ENCODE data around the gene MSH6. TPM values are rescaled to one million over a fixed set of nuclear protein-coding genes. Genes with fewer than 3 reads are reported as not detected.
"Not testable (repeated sequence)": the region's sequence is repeated elsewhere in the genome, so short reads cannot be mapped to it uniquely, and the experiment has no call there.

MSH6 gene
- total RNA-seq, 1 experiment from 2014 or later: 63.8 TPM

- DNase-seq: no peak
- Histone ChIP-seq H3K36me3 (peaks cover 90% of the 10 kb centered on the region), H3K9me3 (no peaks in the 10 kb centered on the region), H3K4me3 (no peak overlapping the region), H3K27me3 (no peaks in the 10 kb centered on the region)
Measured at GRCh38 chr2:47808614-47809013, 25.7 kb downstream of the MSH6 start.

GRCh38 chr2:47809903-47810302, 27.0 kb downstream of the MSH6 start:
- no peaks in the 10 kb centered on the region for H3K9me3 ChIP-seq
- H3K27me3 ChIP-seq: no peaks in the 10 kb centered on the region
- H3K4me3 ChIP-seq: no peak overlapping the region
- no peak for DNase-seq
- peaks cover 86% of the 10 kb centered on the region for H3K36me3 ChIP-seq

GRCh38 chr2:47810850-47811249, 27.9 kb downstream of the MSH6 start:
- no peaks in the 10 kb centered on the region for H3K9me3 ChIP-seq
- no peaks in the 10 kb centered on the region for H3K27me3 ChIP-seq
- H3K4me3 ChIP-seq: no peak overlapping the region
- DNase-seq: no peak
- peaks cover 86% of the 10 kb centered on the region for H3K36me3 ChIP-seq

- H3K4me3 ChIP-seq: no peak overlapping the region
- no peaks in the 10 kb centered on the region for H3K27me3 ChIP-seq
- H3K9me3 ChIP-seq: no peaks in the 10 kb centered on the region
- no peak for DNase-seq
- peaks cover 84% of the 10 kb centered on the region for H3K36me3 ChIP-seq
Measured at GRCh38 chr2:47811668-47812067, 28.7 kb downstream of the MSH6 start.

- no peak for DNase-seq
- Histone ChIP-seq H3K9me3 (no peaks in the 10 kb centered on the region), H3K27me3 (no peaks in the 10 kb centered on the region), H3K4me3 (no peak overlapping the region), H3K36me3 (peaks cover 75% of the 10 kb centered on the region)
Measured at GRCh38 chr2:47815764-47816163, 32.8 kb downstream of the MSH6 start.

DNA sequence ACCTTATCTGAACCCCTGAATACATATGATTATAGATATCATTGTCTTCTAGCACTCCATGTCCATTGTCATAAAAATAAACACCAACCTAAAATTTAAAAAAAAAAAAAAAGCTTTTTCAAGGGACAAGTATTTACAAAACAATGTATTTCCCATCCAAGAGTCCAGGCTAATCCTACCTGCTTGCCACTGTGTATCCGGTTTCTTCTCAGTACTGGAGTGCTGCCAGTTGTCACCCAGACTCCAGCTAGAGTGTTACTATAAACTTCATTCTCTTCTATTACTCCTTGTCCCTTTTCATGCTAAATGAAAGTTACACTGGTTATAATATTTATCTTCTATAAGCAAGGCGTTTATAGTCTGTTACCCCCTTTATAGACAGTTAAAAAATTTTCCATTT, 35.8 kb downstream of the MSH6 start:
- no peaks in the 10 kb centered on the region for H3K27me3 ChIP-seq
- H3K36me3 ChIP-seq: peaks cover 67% of the 10 kb centered on the region
- no peak for DNase-seq
- H3K4me3 ChIP-seq: no peak overlapping the region
- no peaks in the 10 kb centered on the region for H3K9me3 ChIP-seq

DNA sequence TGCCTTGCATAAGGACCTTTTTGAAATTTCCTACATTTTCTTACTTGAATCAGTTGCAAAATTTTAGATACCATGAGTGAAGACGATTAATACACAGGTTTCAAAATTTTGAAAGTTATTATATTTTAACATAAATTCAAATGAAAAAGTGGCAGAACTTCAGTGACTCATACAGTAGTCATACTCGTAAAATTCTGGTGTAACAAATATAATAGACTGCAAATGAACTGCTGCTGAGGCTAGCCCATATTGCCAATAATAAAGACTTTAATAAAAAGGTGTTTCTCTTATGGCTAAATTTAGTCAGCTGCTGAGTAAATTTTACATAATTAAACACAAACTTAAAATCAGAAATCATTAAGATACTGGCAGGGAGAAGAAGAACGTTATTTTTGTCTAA, 36.9 kb downstream of the MSH6 start:
- no peaks in the 10 kb centered on the region for H3K27me3 ChIP-seq
- no peaks in the 10 kb centered on the region for H3K9me3 ChIP-seq
- no peak for DNase-seq
- no peak overlapping the region for H3K4me3 ChIP-seq
- peaks cover 64% of the 10 kb centered on the region for H3K36me3 ChIP-seq

- Histone ChIP-seq H3K27me3 (no peaks in the 10 kb centered on the region), H3K36me3 (peaks cover 52% of the 10 kb centered on the region), H3K4me3 (no peak overlapping the region), H3K9me3 (no peaks in the 10 kb centered on the region)
- DNase-seq: no peak
Measured at GRCh38 chr2:47822518-47822917, 39.6 kb downstream of the MSH6 start.

GRCh38 chr2:47833516-47833968, 50.6 kb downstream of the MSH6 start:
- Histone ChIP-seq H3K36me3 (peaks cover 70% of the 10 kb centered on the region), H3K4me3 (no peak overlapping the region), H3K9me3 (no peaks in the 10 kb centered on the region), H3K27me3 (no peaks in the 10 kb centered on the region)
- DNase-seq: no peak

DNA sequence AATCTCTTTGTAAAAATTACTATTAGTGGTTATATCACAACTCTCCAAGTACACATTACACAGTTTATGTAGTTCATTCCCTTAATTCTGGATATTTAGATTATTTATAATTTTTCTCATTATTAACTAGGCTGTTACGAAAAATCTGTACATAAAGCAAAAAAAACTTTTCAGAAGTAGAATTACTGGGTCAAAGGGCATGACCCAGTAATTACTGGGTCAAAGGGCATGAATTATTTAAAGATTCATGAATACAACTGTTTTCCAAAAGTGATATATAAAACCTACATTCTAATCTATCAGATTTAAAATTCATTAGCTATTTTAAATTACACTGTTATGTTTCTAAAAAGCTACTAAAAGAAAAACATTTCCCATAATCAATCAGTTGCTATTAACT, 55.3 kb downstream of the MSH6 start:
- Histone ChIP-seq H3K9me3 (no peaks in the 10 kb centered on the region), H3K36me3 (peaks cover 43% of the 10 kb centered on the region), H3K27me3 (no peaks in the 10 kb centered on the region), H3K4me3 (no peak overlapping the region)
- no peak for DNase-seq

- Histone ChIP-seq H3K9me3 (no peaks in the 10 kb centered on the region), H3K36me3 (peaks cover 39% of the 10 kb centered on the region), H3K27me3 (no peaks in the 10 kb centered on the region), H3K4me3 (no peak overlapping the region)
- no peak for DNase-seq
Measured at GRCh38 chr2:47838686-47839085, 55.7 kb downstream of the MSH6 start.

DNA sequence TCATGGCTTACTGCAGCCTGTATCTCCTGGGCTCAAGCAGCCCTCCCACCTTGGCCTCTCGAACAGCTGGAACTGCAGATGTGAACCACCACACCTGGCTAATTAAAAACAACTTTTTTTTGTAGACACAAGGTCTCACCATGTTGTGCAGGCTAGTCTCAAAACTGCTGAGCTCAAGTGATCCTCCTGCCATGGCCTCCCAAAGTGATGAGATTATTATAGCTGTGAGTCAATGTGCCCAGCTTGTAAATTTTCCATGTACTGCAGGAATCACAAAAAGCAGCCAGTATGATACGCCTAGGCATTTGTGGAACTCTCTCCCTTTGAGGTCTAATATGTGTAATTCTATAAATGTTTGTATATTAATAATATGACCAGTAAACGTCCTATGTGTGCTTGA, 59.9 kb downstream of the MSH6 start:
- DNase-seq: no peak
- Histone ChIP-seq H3K27me3 (no peaks in the 10 kb centered on the region), H3K36me3 (peaks cover 15% of the 10 kb centered on the region), H3K4me3 (no peak overlapping the region), H3K9me3 (no peaks in the 10 kb centered on the region)

DNA sequence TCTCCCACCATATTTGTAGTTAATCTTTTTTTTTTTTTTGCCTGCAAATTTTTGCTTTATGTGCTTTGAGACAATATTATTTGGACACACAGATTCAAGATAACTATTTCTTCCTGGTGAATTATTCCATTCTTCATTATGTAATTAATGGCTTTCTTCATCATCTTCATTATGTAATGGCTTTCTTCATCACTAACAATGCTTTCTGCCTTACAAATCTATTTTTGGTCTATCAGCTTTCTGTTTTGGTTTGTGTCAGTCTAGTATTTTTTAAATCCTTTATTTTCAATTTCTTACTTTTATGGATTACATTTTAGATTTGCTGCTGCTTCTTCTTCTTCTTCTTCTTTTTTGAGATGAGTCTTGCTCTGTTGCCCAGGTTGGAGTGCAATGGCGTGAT, 60.5 kb downstream of the MSH6 start:
- no peak for DNase-seq
- Histone ChIP-seq H3K9me3 (no peaks in the 10 kb centered on the region), H3K36me3 (peaks cover 11% of the 10 kb centered on the region)

DNA sequence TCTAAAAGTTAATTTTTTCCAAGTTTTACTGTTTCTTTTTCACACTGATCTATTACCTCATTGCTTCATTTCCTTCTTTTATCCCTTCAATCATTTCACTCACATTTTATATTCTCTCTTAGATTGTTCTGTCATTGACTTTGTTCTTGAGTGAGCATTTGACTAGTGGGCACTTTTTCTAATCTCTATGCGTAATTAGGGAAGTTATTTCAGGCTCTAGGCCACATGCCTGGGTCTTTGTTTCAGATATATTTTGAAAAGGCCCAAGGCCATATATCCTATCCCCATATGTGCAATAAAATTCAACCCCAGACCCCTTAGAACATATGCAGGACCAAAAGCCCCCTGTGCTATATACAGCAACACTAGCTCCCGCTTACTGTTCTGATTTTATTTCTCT, 61.2 kb downstream of the MSH6 start:
- no peak for DNase-seq

More for the DNA sequence above, 60.5 kb downstream of the MSH6 start:
- Histone ChIP-seq H3K4me3 (no peak overlapping the region), H3K27me3 (no peaks in the 10 kb centered on the region)

DNA sequence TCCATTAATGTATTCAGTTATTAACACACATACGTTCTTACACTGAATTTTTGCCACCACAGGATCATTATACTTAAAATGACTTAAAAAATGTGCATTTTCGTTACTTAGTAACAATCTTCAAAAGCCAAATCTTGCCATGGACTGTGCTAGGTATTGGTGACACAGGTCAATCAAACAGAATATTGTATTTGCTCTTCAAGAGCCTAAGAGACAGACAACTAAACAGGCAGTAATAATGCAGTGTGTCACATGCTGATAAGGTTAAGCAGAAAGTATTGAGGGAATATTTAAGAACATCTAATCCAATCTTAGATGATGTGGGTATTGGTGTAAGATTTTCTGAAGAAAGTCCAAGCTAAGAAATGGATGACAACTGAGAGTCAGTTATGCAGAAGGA, 66.4 kb downstream of the MSH6 start:
- Histone ChIP-seq H3K9me3 (no peaks in the 10 kb centered on the region), H3K4me3 (no peak overlapping the region), H3K36me3 (0 out of 2 replicates have a peak, but pooled peaks cover 2% of the 10 kb centered on the region), H3K27me3 (no peaks in the 10 kb centered on the region)
- DNase-seq: no peak

More for the DNA sequence above, 61.2 kb downstream of the MSH6 start:
- H3K4me3 ChIP-seq: no peak overlapping the region
- peaks cover 4% of the 10 kb centered on the region for H3K36me3 ChIP-seq
- no peaks in the 10 kb centered on the region for H3K9me3 ChIP-seq
- H3K27me3 ChIP-seq: no peaks in the 10 kb centered on the region

- H3K4me3 ChIP-seq: no peak overlapping the region
- H3K27me3 ChIP-seq: no peaks in the 10 kb centered on the region
- H3K36me3 ChIP-seq: 0 out of 2 replicates have a peak, but pooled peaks cover 2% of the 10 kb centered on the region
- H3K9me3 ChIP-seq: no peaks in the 10 kb centered on the region
- no peak for DNase-seq
Measured at GRCh38 chr2:47850198-47850597, 67.3 kb downstream of the MSH6 start.

- not testable (repeated sequence) for H3K9me3 ChIP-seq, H3K4me3 ChIP-seq, H3K27me3 ChIP-seq, DNase-seq, H3K36me3 ChIP-seq
Measured at GRCh38 chr2:47853067-47853777, 70.3 kb downstream of the MSH6 start.
